B cell (primary cell): Measurements from ENCODE around the gene VEGFB.

Experiments used
- EZH2 ChIP-seq: IDR thresholded peaks from 2 replicates; pipeline ENCODE4 v1.6.1; 2012; ENCODE audit warnings: borderline replicate concordance, low read depth, mild to moderate bottlenecking, moderate library complexity, low read length; ENCODE audit not compliant: insufficient read depth, poor library complexity, severe bottlenecking
- TF ChIP-seq, protein P1 (sequence below): fragments of 200-600 bp; IDR thresholded peaks from one replicate; pipeline ENCODE4 v1.8.0; 2022; ENCODE audit warnings: antibody characterized with exemption, mild to moderate bottlenecking

- TF ChIP-seq, protein P1, sequence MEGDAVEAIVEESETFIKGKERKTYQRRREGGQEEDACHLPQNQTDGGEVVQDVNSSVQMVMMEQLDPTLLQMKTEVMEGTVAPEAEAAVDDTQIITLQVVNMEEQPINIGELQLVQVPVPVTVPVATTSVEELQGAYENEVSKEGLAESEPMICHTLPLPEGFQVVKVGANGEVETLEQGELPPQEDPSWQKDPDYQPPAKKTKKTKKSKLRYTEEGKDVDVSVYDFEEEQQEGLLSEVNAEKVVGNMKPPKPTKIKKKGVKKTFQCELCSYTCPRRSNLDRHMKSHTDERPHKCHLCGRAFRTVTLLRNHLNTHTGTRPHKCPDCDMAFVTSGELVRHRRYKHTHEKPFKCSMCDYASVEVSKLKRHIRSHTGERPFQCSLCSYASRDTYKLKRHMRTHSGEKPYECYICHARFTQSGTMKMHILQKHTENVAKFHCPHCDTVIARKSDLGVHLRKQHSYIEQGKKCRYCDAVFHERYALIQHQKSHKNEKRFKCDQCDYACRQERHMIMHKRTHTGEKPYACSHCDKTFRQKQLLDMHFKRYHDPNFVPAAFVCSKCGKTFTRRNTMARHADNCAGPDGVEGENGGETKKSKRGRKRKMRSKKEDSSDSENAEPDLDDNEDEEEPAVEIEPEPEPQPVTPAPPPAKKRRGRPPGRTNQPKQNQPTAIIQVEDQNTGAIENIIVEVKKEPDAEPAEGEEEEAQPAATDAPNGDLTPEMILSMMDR, result no peak
- TF ChIP-seq EZH2, result no peak
Observed at GRCh38 chr11:64216879-64217278, 17.5 kb upstream of the VEGFB start.
